GM12864 (cell line): ENCODE results near the gene NPW.

Experiments
- DNase-seq: peaks from one replicate; pipeline ENCODE4 v3.0.0-alpha.2; 2011; ENCODE audit warnings: low read depth
- H3K4me3 ChIP-seq: 2 replicates; pipeline ENCODE4 v1.5.1; 2011; ENCODE audit warnings: mild to moderate bottlenecking, low read depth, low read length, control low read depth
- CTCF ChIP-seq: IDR thresholded peaks from 2 replicates; pipeline ENCODE4 v1.5.1; 2011; ENCODE audit warnings: low read depth, mild to moderate bottlenecking, moderate library complexity, low read length, control low read depth, inconsistent platforms; ENCODE audit errors: missing control alignments

NPW gene

GRCh38 chr16:2025878-2026460 is 6.4 kb downstream of the NPW start:
- TF ChIP-seq CTCF: no peak
- no peak overlapping the region for H3K4me3 ChIP-seq
- no peak for DNase-seq

- H3K4me3 ChIP-seq: no peak within 1 kb of the TSS
- no peak for DNase-seq
- TF ChIP-seq CTCF: no peak
These were observed 7.0 kb downstream of the NPW start, which contains the start of gene NHERF2 for GRCh38 chr16:2026461-2027023. Gene NHERF2 (plus strand): TSS chr16:2026902. CDS start chr16:2027006, 104 bp downstream.

GRCh38 chr16:2027024-2028010 is 7.7 kb downstream of the NPW start:
- DNase-seq: no peak
- TF ChIP-seq CTCF: no peak
- H3K4me3 ChIP-seq: no peak overlapping the region

- H3K4me3 ChIP-seq: no peak overlapping the region
- no peak for DNase-seq
- TF ChIP-seq CTCF: no peak
These were observed 8.6 kb downstream of the NPW start for GRCh38 chr16:2028146-2028545.

- no peak for TF ChIP-seq CTCF
- DNase-seq: no peak
- no peak overlapping the region for H3K4me3 ChIP-seq
These were observed 9.1 kb downstream of the NPW start for GRCh38 chr16:2028620-2029220.

GRCh38 chr16:2029350-2029749 is 9.8 kb downstream of the NPW start:
- DNase-seq: no peak
- H3K4me3 ChIP-seq: no peak overlapping the region
- TF ChIP-seq CTCF: no peak
